Trophoblast cell (in vitro differentiated cells and primary cell): ENCODE data around the gene HSBP1.

ENCODE experiments used
- DNase-seq, 2 donors: peaks; one replicate each; pipeline ENCODE4 v3.0.0-alpha.2; 2016
- H2AFZ ChIP-seq: 2 replicates; pipeline ENCODE4 v1.6.1; 2013; ENCODE audit warnings: low read length, moderate library complexity, mild to moderate bottlenecking; ENCODE audit not compliant: insufficient read depth, poor library complexity
- H2AK5ac ChIP-seq: 2 replicates; pipeline ENCODE4 v1.6.1; 2013; ENCODE audit warnings: mild to moderate bottlenecking, low read length
- H2BK120ac ChIP-seq: 2 replicates; pipeline ENCODE4 v1.6.1; 2013; ENCODE audit warnings: low read length, mild to moderate bottlenecking, moderate library complexity; ENCODE audit not compliant: insufficient read depth, poor library complexity
- H2BK12ac ChIP-seq: 2 replicates; pipeline ENCODE4 v1.6.1; 2013; ENCODE audit warnings: mild to moderate bottlenecking, low read length, moderate library complexity
- H2BK5ac ChIP-seq: 2 replicates; pipeline ENCODE4 v1.6.1; 2013; ENCODE audit warnings: low read length, low read depth, moderate library complexity, mild to moderate bottlenecking; ENCODE audit not compliant: poor library complexity
- H3K14ac ChIP-seq: 2 replicates; pipeline ENCODE4 v1.6.1; 2013; ENCODE audit warnings: mild to moderate bottlenecking, low read length
- H3K18ac ChIP-seq: 2 replicates; pipeline ENCODE4 v1.6.1; 2013; ENCODE audit warnings: mild to moderate bottlenecking, low read length
- H3K23ac ChIP-seq: 2 replicates; pipeline ENCODE4 v1.6.1; 2013; ENCODE audit warnings: low read length
- H3K27ac ChIP-seq: 2 replicates; pipeline ENCODE4 v1.5.1; 2013; ENCODE audit warnings: low read depth, mild to moderate bottlenecking, inconsistent platforms, low read length, moderate library complexity
- H3K27me3 ChIP-seq: 2 replicates; pipeline ENCODE4 v1.6.1; 2013; ENCODE audit warnings: inconsistent platforms, mild to moderate bottlenecking, low read length, moderate library complexity; ENCODE audit not compliant: insufficient read depth
- H3K36me3 ChIP-seq, 2 experiments: 1 replicate in 1 of 2; 2 replicates in 1 of 2; pipeline ENCODE4 v1.6.1; 2013; ENCODE audit warnings: low read length in 2 of 2, mild to moderate bottlenecking in 2 of 2, moderate library complexity in 1 of 2; ENCODE audit not compliant: insufficient read depth in 2 of 2, control insufficient read depth in 1 of 2
- H3K4ac ChIP-seq: 2 replicates; pipeline ENCODE4 v1.6.1; 2013; ENCODE audit warnings: low read depth, mild to moderate bottlenecking, low read length, moderate library complexity
- H3K4me1 ChIP-seq, 2 experiments: 1 replicate in 1 of 2; 2 replicates in 1 of 2; pipeline ENCODE4 v1.6.1; 2013; ENCODE audit warnings: low read length in 2 of 2, mild to moderate bottlenecking in 2 of 2, moderate library complexity in 1 of 2; ENCODE audit not compliant: insufficient read depth in 2 of 2, control insufficient read depth in 1 of 2
- H3K4me2 ChIP-seq: 2 replicates; pipeline ENCODE4 v1.6.1; 2013; ENCODE audit warnings: inconsistent platforms, mild to moderate bottlenecking, low read length, moderate library complexity
- H3K4me3 ChIP-seq: 2 replicates; pipeline ENCODE4 v1.5.1; 2013; ENCODE audit warnings: mild to moderate bottlenecking, low read depth, low read length, inconsistent platforms
- H3K79me1 ChIP-seq: one replicate; pipeline ENCODE4 v1.6.1; 2013; ENCODE audit warnings: low read length
- H3K79me2 ChIP-seq: 2 replicates; pipeline ENCODE4 v1.6.1; 2013; ENCODE audit warnings: low read length, mild to moderate bottlenecking; ENCODE audit not compliant: control insufficient read depth, insufficient read depth, poor library complexity
- H3K9ac ChIP-seq: 2 replicates; pipeline ENCODE4 v1.6.1; 2013; ENCODE audit warnings: mild to moderate bottlenecking, low read length
- H3K9me3 ChIP-seq: 2 replicates; pipeline ENCODE4 v1.6.1; 2013; ENCODE audit warnings: low read depth, mild to moderate bottlenecking, control low read depth, inconsistent platforms, low read length; ENCODE audit not compliant: insufficient read depth
- H4K12ac ChIP-seq: 2 replicates; pipeline ENCODE4 v1.6.1; 2013; ENCODE audit warnings: low read depth, mild to moderate bottlenecking, low read length, moderate library complexity
- H4K8ac ChIP-seq: 2 replicates; pipeline ENCODE4 v1.6.1; 2013; ENCODE audit warnings: low read depth, mild to moderate bottlenecking, low read length, moderate library complexity
- H4K91ac ChIP-seq: one replicate; pipeline ENCODE4 v1.6.1; 2013; ENCODE audit warnings: low read depth, mild to moderate bottlenecking, low read length, moderate library complexity
- WGBS: extraction: QIAGEN DNeasy Blood & Tissue Kit; methylation state at CpG from one replicate; pipeline ENCODE4 v1.1.7; 2013; ENCODE audit warnings: missing lambda C conversion rate; ENCODE audit not compliant: insufficient read length, insufficient coverage; ENCODE audit errors: extremely low coverage; 5-methylcytosine and 5-hydroxymethylcytosine counted together

The HSBP1 gene

GRCh38 chr16:83862661-83863060, 54.9 kb downstream of the HSBP1 start:
- no peak overlapping the region for H3K4me2 ChIP-seq
- no peak overlapping the region for H3K27ac ChIP-seq
- H3K23ac ChIP-seq: no peak overlapping the region
- H4K12ac ChIP-seq: no peak overlapping the region
- DNase-seq: no peak
- H3K27me3 ChIP-seq: no peaks in the 10 kb centered on the region
- H4K8ac ChIP-seq: no peak overlapping the region
- H3K79me2 ChIP-seq: peaks cover 2% of the 10 kb centered on the region
- H2BK12ac ChIP-seq: no peak overlapping the region
- no peak overlapping the region for H3K9ac ChIP-seq
- H3K14ac ChIP-seq: no peak overlapping the region
- H3K79me1 ChIP-seq: no peaks in the 10 kb centered on the region
- no peak overlapping the region for H2BK5ac ChIP-seq
- no peak overlapping the region for H2BK120ac ChIP-seq
- no peak overlapping the region for H2AK5ac ChIP-seq
- no peak overlapping the region for H4K91ac ChIP-seq
- H3K4me3 ChIP-seq: no peak overlapping the region
- H2AFZ ChIP-seq: no peak overlapping the region
- WGBS: no CpG with 5 or more reads among the region's 7 CpGs
- peaks cover 2% of the 10 kb centered on the region in 2 experiments for H3K4me1 ChIP-seq
- no peaks in the 10 kb centered on the region for H3K36me3 ChIP-seq
- H3K18ac ChIP-seq: no peak overlapping the region
- no peaks in the 10 kb centered on the region for H3K9me3 ChIP-seq
- H3K4ac ChIP-seq: no peak overlapping the region

GRCh38 chr16:83863682-83864081, 55.9 kb downstream of the HSBP1 start:
- no peak overlapping the region for H4K91ac ChIP-seq
- H3K36me3 ChIP-seq: no peaks in the 10 kb centered on the region
- no peak overlapping the region for H3K9ac ChIP-seq
- no peak overlapping the region for H2BK5ac ChIP-seq
- peaks cover 2% of the 10 kb centered on the region for H3K79me2 ChIP-seq
- no CpG with 5 or more reads among the region's 1 CpG for WGBS
- no peak overlapping the region for H4K12ac ChIP-seq
- no peak overlapping the region for H2AK5ac ChIP-seq
- no peak overlapping the region for H3K27ac ChIP-seq
- H2BK12ac ChIP-seq: no peak overlapping the region
- no peak overlapping the region for H3K4me3 ChIP-seq
- H3K4me1 ChIP-seq: peaks cover 2% of the 10 kb centered on the region in 2 experiments
- no peak overlapping the region for H3K4ac ChIP-seq
- no peak for DNase-seq
- H2BK120ac ChIP-seq: no peak overlapping the region
- no peak overlapping the region for H3K18ac ChIP-seq
- H3K23ac ChIP-seq: no peak overlapping the region
- no peak overlapping the region for H4K8ac ChIP-seq
- no peaks in the 10 kb centered on the region for H3K27me3 ChIP-seq
- no peaks in the 10 kb centered on the region for H3K79me1 ChIP-seq
- no peak overlapping the region for H2AFZ ChIP-seq
- H3K14ac ChIP-seq: no peak overlapping the region
- H3K9me3 ChIP-seq: no peaks in the 10 kb centered on the region
- H3K4me2 ChIP-seq: no peak overlapping the region
